Peyer's patch (tissue), 4 donors: ENCODE measurements around the gene AJM1. TPM values are rescaled to one million over a fixed set of nuclear protein-coding genes. Genes with fewer than 3 reads are reported as not detected.
A peak's percentile ranks its signal among the peaks of the same experiment; 100 is the strongest.

Experiments
- DNase-seq, 3 donors: peaks; one replicate each; pipeline ENCODE4 v3.0.0-alpha.2; 2017 to 2019
- H3K27ac ChIP-seq, 4 donors: fragments of 200-600 bp; sonication (generic); one replicate each; pipeline ENCODE4 v1.5.1; 2016 to 2019
- H3K27me3 ChIP-seq, 2 donors: fragments of 200-600 bp; sonication (generic); one replicate each; pipeline ENCODE4 v1.5.1; 2019
- H3K36me3 ChIP-seq, 3 donors: fragments of 200-600 bp; sonication (generic); one replicate each; pipeline ENCODE4 v1.5.1; 2016 to 2019
- H3K4me1 ChIP-seq, 4 donors: fragments of 200-600 bp; sonication (generic); one replicate each; pipeline ENCODE4 v1.5.1; 2016 to 2019
- H3K4me3 ChIP-seq, 4 donors: fragments of 200-600 bp; sonication (generic); 1 replicate in 3 of 4; 2 replicates in 1 of 4; pipeline ENCODE4 v1.5.1; 2016 to 2019; ENCODE audit warnings: mild to moderate bottlenecking in 1 of 4
- H3K9me3 ChIP-seq, 4 donors: fragments of 200-600 bp; sonication (generic); one replicate each; pipeline ENCODE4 v1.5.1; 2016 to 2019; ENCODE audit warnings: mild to moderate bottlenecking in 1 of 4
- POLR2A ChIP-seq, 2 donors: fragments of 450-650 bp; IDR thresholded peaks; one replicate each; pipeline ENCODE4 v1.5.1; 2017; ENCODE audit warnings: antibody characterized with exemption in 2 of 2, mild to moderate bottlenecking in 2 of 2, moderate library complexity in 2 of 2
- total RNA-seq, 4 donors: library from RNA; depleted of rRNA; stranded (reverse); fragments of >200 nt; gene quantifications; one replicate each; pipeline ENCODE4 v1.1.0, GENCODE V29; 2016
- TF ChIP-seq, protein P1 (sequence below), 6 experiments: fragments of 450-650 bp in 4 of 6; fragments of 200-600 bp in 2 of 6; sonication (generic) in 1 of 6; IDR thresholded peaks; one replicate each; pipeline ENCODE4 v1.5.1; 2017 to 2019; ENCODE audit warnings: antibody characterized with exemption in 6 of 6, mild to moderate bottlenecking in 3 of 6, moderate library complexity in 1 of 6

The AJM1 gene
- total RNA-seq, 4 donors from 2014 or later = 4.1 to 17.4 (median 9.2) TPM

DNA sequence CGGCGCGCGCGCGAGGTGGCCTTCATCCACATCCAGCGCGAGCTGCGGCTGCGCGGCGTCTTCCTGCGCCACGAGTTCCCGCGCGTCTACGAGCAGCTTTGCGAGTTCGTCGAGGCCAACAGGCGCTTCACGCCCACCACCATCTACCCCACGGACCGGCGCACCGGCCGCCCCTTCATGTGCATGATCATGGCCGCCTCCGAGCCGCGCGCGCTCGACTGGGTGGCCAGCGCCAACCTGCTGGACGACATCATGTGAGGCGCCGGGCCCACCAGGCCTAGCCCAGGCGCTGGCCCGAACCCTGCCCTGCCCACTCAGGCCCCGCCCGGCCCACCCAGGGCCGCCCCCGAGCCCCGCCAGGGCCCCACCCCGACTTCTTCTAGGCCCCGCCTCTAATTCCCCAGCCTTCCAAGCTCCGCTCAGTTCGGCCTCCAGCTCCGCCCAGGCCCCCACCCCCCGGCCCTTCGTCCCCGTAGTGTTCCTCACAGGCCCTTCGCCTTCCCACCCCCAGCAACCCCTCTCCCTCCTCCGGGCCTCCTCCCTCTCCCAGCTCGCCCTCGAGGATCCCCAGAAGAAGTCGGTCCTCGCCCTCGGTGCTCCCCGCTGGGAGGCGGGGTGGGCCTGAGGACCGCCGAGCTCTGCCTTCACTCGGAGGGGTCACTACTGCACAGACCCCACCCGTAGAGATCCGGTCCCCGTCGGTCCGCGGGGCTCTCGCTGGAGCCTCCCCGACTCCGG is 5.0 kb downstream of the AJM1 start:
- Histone ChIP-seq H3K27ac (peak overlapping the region; percentile 85 to 97 (median 92)), H3K36me3 (peaks cover 0 to 11% (median 0%) of the 10 kb centered on the region in 3 donors), H3K4me1 (peaks cover 19 to 61% (median 39%) of the 10 kb centered on the region in 4 donors), H3K9me3 (no peaks in the 10 kb centered on the region), H3K27me3 (peaks cover 0 to 16% of the 10 kb centered on the region in 2 donors), H3K4me3 (peak overlapping the region; percentile 73 to 84 (median 78))
- TF ChIP-seq, protein P1, sequence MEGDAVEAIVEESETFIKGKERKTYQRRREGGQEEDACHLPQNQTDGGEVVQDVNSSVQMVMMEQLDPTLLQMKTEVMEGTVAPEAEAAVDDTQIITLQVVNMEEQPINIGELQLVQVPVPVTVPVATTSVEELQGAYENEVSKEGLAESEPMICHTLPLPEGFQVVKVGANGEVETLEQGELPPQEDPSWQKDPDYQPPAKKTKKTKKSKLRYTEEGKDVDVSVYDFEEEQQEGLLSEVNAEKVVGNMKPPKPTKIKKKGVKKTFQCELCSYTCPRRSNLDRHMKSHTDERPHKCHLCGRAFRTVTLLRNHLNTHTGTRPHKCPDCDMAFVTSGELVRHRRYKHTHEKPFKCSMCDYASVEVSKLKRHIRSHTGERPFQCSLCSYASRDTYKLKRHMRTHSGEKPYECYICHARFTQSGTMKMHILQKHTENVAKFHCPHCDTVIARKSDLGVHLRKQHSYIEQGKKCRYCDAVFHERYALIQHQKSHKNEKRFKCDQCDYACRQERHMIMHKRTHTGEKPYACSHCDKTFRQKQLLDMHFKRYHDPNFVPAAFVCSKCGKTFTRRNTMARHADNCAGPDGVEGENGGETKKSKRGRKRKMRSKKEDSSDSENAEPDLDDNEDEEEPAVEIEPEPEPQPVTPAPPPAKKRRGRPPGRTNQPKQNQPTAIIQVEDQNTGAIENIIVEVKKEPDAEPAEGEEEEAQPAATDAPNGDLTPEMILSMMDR (IDR thresholded peaks at IDR 0.05) = no peak
- no peak for TF ChIP-seq POLR2A (IDR thresholded peaks at IDR 0.05)
- peak; percentile 23 to 83 (median 78) for DNase-seq

DNA sequence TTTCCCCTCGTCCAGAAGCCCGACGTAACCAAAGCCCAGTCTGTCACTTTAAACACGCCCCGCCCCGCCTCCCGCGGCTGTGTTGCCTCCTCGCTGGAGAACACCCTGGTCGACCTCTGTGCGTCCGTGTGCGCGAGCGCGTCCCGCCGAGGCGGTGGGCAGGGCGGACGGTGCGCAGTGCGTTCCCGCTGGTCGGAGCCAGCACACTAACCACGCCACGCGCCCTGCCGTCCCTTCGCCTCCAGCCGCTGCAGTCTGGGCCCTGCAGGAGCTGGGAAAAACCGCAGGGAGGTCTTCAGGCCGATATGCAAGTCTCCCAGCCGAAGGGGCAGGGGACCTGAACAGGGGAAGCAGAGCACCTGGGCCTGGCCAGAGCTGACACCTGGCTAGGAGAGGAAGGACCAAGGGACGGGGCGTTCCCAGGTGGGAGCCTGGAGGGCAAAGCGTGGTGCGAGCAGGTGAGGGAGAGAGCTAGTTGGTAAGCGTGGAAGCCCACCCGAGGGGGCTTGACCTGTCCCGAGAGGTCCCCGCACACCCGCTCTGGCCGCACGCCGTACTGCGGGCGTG is 5.6 kb downstream of the AJM1 start:
- Histone ChIP-seq H3K27ac (peak overlapping the region; percentile 85 to 97 (median 92)), H3K4me3 (peak overlapping the region; percentile 73 to 84 (median 78)), H3K9me3 (no peaks in the 10 kb centered on the region), H3K27me3 (peaks cover 0 to 16% of the 10 kb centered on the region in 2 donors), H3K4me1 (peaks cover 19 to 59% (median 36%) of the 10 kb centered on the region in 4 donors), H3K36me3 (peaks cover 0 to 11% (median 0%) of the 10 kb centered on the region in 3 donors)
- peak; percentile 78 to 96 (median 95) for DNase-seq
- TF ChIP-seq, protein P1 (IDR thresholded peaks at IDR 0.05) = peak in 2 of 6 experiments; percentile 8 to 21
- TF ChIP-seq POLR2A (IDR thresholded peaks at IDR 0.05) = peak; percentile 86 to 95

DNA sequence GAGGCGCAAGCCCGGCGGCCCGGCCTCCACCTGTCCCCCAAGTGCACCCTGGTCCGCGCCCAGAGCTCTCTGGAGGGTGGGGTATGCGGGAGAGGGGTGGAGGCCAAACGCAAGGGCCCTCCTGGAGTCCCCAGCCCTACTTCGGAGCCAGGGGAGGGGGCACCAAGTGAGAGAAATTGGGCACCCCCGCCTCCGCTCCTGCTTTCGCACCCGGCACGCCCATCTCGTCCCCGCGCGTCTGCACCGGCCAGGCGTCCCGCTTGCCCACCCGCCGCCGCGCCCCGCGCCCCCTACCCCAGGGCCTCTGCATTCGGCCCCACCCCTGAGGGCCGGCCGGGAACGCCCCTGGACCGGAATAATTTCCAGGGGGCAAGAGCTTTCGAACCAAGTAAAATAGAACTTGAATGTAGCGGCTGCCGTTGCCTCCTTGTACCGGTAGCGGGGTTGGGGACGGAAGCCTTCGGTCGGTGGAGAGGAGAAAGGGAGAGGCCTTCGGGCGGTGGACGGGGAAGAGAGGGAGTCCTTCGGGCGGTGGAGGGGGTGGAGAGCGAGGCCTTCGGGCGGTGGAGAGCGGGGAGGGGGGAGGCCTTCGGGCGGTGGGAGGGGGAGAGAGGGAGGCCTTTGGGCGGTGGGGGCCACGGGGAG is 6.2 kb downstream of the AJM1 start:
- Histone ChIP-seq H3K36me3 (peaks cover 0 to 11% (median 0%) of the 10 kb centered on the region in 3 donors), H3K4me1 (peaks cover 14 to 53% (median 30%) of the 10 kb centered on the region in 4 donors), H3K4me3 (peak overlapping the region; percentile 73 to 84 (median 78)), H3K9me3 (no peaks in the 10 kb centered on the region), H3K27me3 (peaks cover 0 to 16% of the 10 kb centered on the region in 2 donors), H3K27ac (peak overlapping the region; percentile 85 to 97 (median 92))
- DNase-seq = peak; percentile 27 to 75 (median 67)
- TF ChIP-seq, protein P1 (IDR thresholded peaks at IDR 0.05) = peak in 1 of 6 experiments; percentile 7
- TF ChIP-seq POLR2A (IDR thresholded peaks at IDR 0.05) = no peak

DNA sequence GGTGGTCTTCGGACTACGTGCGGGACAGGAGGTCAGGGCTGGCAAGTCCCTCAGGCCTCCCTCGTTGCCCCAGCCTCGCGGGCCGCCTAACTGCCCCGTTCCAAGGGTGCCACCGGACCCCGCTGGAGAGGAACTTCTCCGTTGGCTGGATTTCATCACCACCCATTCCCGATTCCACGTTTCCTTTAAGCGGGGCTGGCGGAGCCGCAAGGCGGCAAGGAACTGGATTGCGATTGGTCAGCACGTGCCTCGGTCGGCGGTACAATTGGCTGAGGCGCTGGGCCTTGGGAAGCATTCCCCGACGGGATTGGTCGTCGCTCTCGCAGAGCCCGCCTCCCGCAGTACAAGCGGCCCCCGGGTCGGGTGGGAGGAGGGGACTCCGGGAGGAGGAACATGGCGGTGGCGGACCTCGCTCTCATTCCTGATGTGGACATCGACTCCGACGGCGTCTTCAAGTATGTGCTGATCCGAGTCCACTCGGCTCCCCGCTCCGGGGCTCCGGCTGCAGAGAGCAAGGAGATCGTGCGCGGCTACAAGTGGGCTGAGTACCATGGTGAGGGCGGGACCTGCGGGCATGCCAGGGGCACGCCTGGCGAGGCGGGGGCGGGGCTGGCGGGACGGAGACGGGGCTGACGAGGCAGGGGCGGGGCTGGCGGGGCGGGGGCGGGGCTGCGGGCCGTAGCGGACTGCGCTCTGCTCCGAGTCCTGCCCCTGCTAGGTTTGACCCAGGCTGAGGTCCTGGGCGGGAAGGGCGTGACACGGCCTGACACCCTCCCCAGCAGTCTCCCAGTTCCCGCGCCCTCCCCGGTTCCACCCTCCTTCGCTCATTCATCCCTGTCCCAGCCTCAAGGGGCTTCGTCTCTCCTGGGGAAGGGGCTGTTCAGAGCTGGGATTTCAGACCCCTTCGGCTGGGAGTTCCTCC is 7.0 kb downstream of the AJM1 start, which contains the start of gene PHPT1:
PHPT1 (plus strand) TSS at position 372 of the 922 bp plus-strand sequence; CDS start at position 394, 22 bp downstream.
- Histone ChIP-seq H3K4me1 (peaks cover 9 to 45% (median 23%) of the 10 kb centered on the region in 4 donors), H3K27ac (peak within 1 kb of the TSS; percentile 85 to 97 (median 92)), H3K36me3 (peaks cover 0 to 11% (median 0%) of the 10 kb centered on the region in 3 donors)

More for the DNA sequence above, 7.0 kb downstream of the AJM1 start, which contains the start of gene PHPT1:
- TF ChIP-seq, protein P1 (IDR thresholded peaks at IDR 0.05) = peak in 1 of 6 experiments; percentile 35
- peak in 1 of 2 donors; percentile 78 for TF ChIP-seq POLR2A (IDR thresholded peaks at IDR 0.05)
- H3K27me3 ChIP-seq = peaks cover 0 to 16% of the 10 kb centered on the region in 2 donors
- DNase-seq = peak; percentile 98 to 99 (median 98)
- H3K9me3 ChIP-seq = no peaks in the 10 kb centered on the region
- peak within 1 kb of the TSS; percentile 73 to 84 (median 78) for H3K4me3 ChIP-seq
